Activated naive CD4-positive, alpha-beta T cell (primary cell): ENCODE results near the gene RETREG1.
A peak's percentile ranks its signal among the peaks of the same experiment; 100 is the strongest.
"Not testable (repeated sequence)": the region's sequence is repeated elsewhere in the genome, so short reads cannot be mapped to it uniquely, and the experiment has no call there.

Source experiments
- DNase-seq, 4 experiments: peaks; one replicate each; lab custom pipeline; 2025; lab: John Stamatoyannopoulos, UW

RETREG1 gene

GRCh38 chr5:16616536-16617273 is at the start of gene RETREG1:
TSS of gene RETREG1 (minus strand) at chr5:16616997. CDS start at chr5:16616971, 26 bp downstream.
- DNase-seq, result peak; percentile 56 to 86 (median 66)

DNA sequence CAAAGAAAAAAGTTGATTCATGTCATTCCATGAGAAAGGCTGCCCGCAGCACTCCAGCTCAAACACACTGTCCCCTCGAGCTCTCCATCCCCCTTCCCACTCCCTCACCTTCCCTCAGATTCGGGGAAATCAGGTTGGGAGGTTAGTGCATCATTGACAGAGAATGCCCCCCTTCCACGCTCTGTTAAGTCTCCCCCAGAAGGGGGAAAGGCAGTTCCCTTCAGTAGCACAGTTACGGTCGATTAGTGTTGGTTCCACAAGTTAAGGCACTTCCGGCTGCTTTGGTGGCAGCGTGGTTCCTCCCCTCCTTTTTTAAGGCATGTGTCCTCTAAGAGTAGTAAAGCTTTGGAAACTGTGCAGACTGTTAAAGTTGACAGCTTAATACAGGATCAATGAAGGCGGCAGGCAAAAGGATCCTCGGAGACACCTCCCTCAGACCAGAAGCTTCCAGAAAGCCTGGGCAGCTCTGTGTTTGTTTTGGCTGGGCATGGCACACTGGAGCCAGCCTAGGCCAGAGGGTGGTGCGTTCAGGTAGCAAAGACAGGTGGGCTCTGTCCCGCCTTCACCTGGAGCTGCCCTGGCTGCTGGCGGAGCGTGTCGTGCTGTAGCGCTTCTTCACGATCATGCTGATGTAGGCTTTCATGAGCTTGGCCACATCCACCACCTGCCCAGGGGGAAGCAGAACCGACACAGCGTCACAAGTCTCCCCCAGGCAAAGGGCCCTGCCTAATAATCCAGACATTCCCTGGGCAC is 49.5 kb upstream of the RETREG1 start:
- no peak for DNase-seq

- no peak for DNase-seq
Measured at GRCh38 chr5:16665601-16666000, 48.8 kb upstream of the RETREG1 start.

GRCh38 chr5:16664368-16664767 is 47.6 kb upstream of the RETREG1 start:
- no peak for DNase-seq

DNA sequence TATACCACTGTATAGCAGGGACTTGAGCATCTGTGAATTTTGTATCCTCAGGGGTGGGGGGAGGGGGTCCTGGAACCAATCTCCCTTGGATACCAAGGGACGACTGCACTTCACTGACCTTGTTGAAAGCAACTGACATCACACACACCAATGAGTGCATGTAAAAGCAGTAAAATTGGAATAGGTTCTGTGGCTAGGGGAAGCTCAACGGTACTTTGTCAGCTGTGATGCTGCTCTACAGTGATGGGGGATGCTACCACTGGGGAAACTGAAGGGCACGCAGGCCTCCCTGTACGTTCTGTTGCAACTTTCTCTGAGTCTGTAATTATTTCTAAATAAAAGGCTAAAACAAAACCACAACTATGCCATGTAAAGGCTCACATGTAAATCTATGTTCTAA is 47.0 kb upstream of the RETREG1 start:
- DNase-seq, result no peak

- no peak for DNase-seq
Measured at GRCh38 chr5:16661713-16662112, 44.9 kb upstream of the RETREG1 start.

GRCh38 chr5:16660982-16661381 is 44.2 kb upstream of the RETREG1 start:
- no peak for DNase-seq

- DNase-seq, result no peak
Measured at GRCh38 chr5:16659536-16659935, 42.7 kb upstream of the RETREG1 start.

DNA sequence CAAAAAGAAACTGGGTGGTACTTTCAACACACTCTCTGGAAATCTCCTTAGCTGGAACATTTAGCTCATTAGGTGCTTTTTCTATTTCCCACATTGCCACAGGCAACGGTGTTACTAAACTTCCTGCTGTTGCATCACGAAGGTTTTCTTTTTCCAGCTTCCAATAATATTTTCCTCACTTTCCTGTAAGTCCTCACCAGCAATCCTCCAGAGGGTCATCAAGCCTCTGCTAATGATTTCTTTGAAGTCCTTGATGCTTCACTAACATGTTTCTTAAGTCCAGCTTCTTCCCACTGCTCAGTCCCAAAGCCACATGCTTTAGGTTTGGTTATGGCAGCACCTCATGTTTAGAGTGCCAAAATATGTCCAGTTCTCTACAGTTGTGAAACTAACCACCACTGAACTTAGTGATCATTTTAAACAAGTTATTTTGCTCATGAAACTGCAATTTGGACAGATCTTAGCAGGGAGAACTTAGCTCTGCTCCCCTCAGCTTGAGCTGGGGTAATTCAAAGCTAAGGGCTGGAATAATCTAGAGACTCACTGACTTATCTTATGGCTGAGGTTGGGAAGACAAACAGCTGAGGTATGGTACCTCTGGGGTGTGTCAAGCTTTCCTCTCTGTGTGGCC is 39.9 kb upstream of the RETREG1 start:
- no peak for DNase-seq

- DNase-seq, result no peak
Measured at GRCh38 chr5:16654647-16655334, 38.0 kb upstream of the RETREG1 start.

- not testable (repeated sequence) for DNase-seq
Measured at GRCh38 chr5:16648739-16649138, 31.9 kb upstream of the RETREG1 start.

DNA sequence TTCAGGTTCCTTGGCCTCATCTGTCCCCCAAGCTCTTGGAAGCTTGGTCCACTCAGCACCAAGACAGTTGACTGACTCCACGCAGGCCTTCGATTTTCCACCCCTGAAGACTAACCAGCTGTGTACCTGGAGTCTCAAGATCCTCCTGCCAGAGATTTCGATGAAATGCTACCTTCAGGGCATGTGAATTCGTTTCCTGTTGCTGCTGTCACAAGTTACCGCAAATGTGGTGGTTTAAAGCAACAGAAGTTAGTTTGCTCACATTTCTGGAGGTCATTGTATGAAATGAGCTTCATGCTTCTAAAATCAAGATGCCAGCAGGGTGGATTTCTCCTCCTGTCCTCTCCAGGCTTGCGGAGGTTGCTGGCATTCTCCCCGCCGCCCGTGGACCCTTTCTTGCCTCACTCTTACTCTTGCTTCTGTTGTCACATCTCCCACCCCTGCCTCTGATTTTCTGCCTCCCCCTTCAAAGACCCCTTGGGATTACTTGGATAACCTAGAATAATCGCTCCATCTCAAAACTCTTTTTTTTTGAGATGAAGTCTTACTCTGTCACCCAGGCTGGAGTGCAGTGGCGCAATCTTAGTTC is 27.6 kb upstream of the RETREG1 start:
- no peak for DNase-seq

DNA sequence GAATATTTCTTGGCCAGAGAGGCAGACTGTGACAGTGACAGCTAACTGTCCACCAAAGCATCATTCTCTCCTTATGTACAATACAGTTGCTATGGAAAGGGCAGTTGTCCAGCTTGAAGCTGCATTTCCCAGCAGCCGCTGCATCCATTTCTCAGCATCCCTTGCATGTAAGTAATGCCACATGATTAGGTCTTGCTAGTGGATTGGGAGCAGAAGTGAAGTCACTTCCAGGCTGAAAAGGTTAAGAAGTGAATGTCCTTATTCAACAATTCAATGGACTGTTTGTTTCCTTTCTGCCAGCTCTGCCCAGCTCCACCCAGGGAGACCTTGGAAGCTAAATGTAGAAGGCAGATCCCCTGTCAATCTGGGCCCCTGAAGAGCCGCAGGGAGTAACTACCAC is 26.1 kb upstream of the RETREG1 start:
- DNase-seq, result no peak

DNA sequence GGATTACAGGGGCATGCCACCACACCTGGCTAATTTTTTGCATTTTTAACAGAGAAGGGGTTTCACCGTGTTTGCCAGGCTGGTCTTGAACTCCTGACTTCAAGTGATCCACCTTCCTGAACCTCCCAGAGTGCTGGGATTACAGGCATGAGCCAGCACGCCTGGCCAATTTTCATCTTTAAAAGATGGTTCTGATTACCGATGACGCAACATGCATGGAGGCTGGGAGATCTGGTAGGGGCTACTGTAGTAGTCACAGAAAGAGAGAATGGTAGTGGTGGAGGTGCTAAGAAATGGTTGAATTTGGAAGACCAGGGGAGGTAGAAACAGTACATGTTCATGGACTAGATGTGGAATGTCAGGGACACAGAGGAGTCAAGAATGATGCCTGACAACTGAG is 22.4 kb upstream of the RETREG1 start:
- DNase-seq, result no peak

DNA sequence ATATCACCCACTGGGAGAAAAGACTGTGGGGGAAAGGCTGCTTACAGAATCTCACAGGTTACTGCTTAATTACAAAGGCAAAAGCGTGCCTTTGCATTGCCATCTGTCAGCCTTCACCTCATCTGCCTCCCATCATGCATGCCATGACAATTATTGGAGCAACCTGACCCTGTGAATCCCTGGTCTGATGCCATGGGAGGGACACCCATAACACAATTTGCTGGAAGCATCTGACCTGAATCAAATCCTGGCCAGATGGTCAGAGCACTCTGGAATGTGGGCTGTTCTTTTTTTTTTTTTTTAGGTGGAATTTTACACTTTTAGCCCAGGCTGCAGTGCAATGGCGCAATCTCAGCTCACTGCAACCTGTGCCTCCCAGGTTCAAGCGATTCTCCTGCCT is 11.6 kb upstream of the RETREG1 start:
- DNase-seq, result no peak

DNA sequence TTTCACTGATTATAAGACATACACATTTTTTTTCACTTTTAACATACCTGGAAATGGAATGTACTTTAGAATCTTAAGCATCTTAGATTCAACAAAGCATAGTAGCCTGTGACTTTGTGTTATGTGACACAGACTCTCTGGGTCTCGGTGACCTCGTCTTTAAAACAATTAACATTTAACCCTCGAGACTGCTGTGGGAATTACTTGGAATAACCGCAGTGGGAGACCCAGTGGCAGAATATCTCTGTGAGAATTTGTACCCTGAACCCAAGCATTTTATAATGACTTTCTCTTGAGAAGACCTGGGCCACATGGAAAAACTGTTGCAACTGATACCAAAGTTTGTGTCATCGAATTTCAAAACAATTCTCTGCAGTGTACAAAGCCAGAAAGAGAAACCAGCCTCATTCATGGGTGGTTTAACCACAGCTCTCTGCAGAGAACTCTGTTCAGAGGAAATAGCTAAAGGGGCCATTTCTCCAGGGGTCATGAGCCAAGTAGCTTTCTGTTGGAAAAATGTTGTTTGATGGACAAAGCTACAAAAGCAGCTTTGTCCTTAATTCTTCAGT is 10.0 kb upstream of the RETREG1 start:
- DNase-seq, result no peak

DNA sequence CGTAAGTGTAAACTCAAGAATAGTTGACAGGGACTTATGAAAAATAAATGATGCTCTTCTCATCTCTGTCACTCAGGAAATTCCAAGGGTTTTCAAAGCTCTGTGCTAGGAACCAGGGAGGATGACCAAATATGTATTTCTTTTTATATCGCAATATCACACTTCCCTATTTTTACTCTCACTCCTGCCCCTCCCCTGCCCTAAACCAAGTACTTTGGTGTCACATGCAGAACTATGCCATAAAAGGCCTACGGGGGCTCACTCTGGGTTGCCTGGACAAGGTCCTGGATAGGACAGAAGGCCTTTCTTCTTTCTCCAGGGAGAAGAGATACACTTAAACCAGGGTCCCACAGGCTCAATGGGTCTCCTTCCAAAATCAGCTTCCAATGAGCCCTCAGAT is 8.3 kb upstream of the RETREG1 start:
- no peak for DNase-seq

GRCh38 chr5:16619136-16619535 is 2.3 kb upstream of the RETREG1 start:
- no peak for DNase-seq

DNA sequence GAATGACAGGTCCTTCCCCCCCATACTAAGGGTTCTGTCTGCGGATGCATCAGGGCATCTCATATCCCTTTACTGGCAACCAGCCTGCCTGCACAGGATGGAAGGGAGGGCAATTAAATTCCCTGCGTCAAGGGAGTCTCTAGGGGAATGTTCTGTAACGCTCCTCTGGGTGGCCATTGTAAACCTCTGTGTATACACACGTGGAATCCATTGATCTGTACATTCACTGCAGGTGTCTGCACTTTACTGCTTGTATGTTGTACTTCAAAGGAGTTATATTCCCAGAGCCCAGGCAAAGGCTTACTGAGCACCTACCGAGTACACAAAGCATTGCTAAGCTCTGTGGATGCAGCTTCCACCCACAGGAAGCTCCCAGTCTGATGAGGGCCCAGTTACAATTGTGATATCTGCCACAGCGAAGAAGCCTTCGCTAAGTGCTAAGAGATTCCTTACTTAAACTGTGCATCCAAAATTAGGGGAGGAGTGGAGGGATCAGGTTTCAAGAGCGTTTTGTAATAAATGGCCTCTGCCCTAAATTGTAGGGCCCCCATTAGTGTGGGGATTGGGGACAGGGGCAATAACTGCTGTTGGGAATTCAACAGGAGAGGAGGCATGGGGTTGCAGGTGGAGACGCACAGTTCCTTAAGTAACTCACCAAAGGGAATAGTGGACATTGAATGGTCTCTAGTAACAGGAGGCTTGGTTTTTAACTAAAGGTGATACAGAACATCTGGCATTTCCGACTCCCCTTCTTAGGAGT is 1.5 kb upstream of the RETREG1 start:
- no peak for DNase-seq

- DNase-seq, result peak; percentile 10 to 43 (median 22)
Measured at GRCh38 chr5:16617274-16617968, 624 bp upstream of the RETREG1 start.
